Measurements from ENCODE around the gene PPP1R1A.

The PPP1R1A gene

GRCh38 chr12:54587315-54587873 lies 1.1 kb downstream of the PPP1R1A start:
- no peaks in the 10 kb centered on the region for H3K36me3 ChIP-seq
- no peaks in the 10 kb centered on the region for H3K9me3 ChIP-seq
- peaks cover 98% of the 10 kb centered on the region for H3K27me3 ChIP-seq
- H3K4me3 ChIP-seq (ENCODE audit: low read depth in 1 of 2, low read length in 1 of 2) = no peak overlapping the region
- no peak overlapping the region for H3K27ac ChIP-seq
- no peak for TF ChIP-seq CTCF (IDR thresholded peaks at IDR 0.05)
- H3K4me1 ChIP-seq (ENCODE audit: control insufficient read depth in 1 of 2, insufficient read depth in 1 of 2, low read depth in 1 of 2, low read length in 1 of 2) = peaks cover 0 to 4% of the 10 kb centered on the region in 2 experiments

DNA sequence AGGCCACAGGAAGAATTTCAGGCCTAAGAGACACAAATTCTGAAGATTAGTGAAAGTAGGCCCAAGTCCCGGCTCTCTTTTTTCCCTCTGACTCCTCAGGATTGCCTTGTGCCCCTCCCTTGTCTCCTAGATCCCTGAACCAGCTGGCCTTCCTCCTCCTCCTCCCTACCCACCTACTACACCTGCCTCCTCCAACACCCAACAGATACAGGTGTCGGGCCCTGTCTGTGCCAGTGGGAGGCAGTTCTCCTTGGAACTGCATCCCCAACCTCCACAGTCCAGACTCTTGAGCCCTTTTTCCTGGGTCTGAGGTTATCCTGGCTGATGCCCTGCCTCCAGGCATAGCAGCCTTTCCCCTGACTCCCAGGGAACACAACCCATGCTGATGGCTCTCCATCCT lies 1.8 kb downstream of the PPP1R1A start:
- H3K36me3 ChIP-seq = no peaks in the 10 kb centered on the region
- no peak overlapping the region for H3K4me3 ChIP-seq (ENCODE audit: low read depth in 1 of 2, low read length in 1 of 2)
- H3K9me3 ChIP-seq = no peaks in the 10 kb centered on the region
- no peak for TF ChIP-seq CTCF (IDR thresholded peaks at IDR 0.05)
- H3K27me3 ChIP-seq = peaks cover 91% of the 10 kb centered on the region
- peaks cover 0 to 4% of the 10 kb centered on the region in 2 experiments for H3K4me1 ChIP-seq (ENCODE audit: control insufficient read depth in 1 of 2, insufficient read depth in 1 of 2, low read depth in 1 of 2, low read length in 1 of 2)
- no peak overlapping the region for H3K27ac ChIP-seq

- no peak overlapping the region for H3K27ac ChIP-seq
- H3K9me3 ChIP-seq = no peaks in the 10 kb centered on the region
- H3K4me3 ChIP-seq (ENCODE audit: low read depth in 1 of 2, low read length in 1 of 2) = no peak overlapping the region
- no peaks in the 10 kb centered on the region for H3K36me3 ChIP-seq
- H3K4me1 ChIP-seq (ENCODE audit: control insufficient read depth in 1 of 2, insufficient read depth in 1 of 2, low read depth in 1 of 2, low read length in 1 of 2) = peaks cover 0 to 4% of the 10 kb centered on the region in 2 experiments
- TF ChIP-seq CTCF (IDR thresholded peaks at IDR 0.05) = no peak
- peaks cover 77% of the 10 kb centered on the region for H3K27me3 ChIP-seq
Measured at GRCh38 chr12:54585243-54585642, 3.2 kb downstream of the PPP1R1A start.

- Histone ChIP-seq H3K27ac (no peak overlapping the region), H3K27me3 (peaks cover 66% of the 10 kb centered on the region), H3K4me3 (ENCODE audit: low read depth in 1 of 2, low read length in 1 of 2) (no peak overlapping the region), H3K4me1 (ENCODE audit: control insufficient read depth in 1 of 2, insufficient read depth in 1 of 2, low read depth in 1 of 2, low read length in 1 of 2) (peaks cover 0 to 4% of the 10 kb centered on the region in 2 experiments), H3K36me3 (no peaks in the 10 kb centered on the region), H3K9me3 (no peaks in the 10 kb centered on the region)
- no peak for TF ChIP-seq CTCF (IDR thresholded peaks at IDR 0.05)
Measured at GRCh38 chr12:54584128-54584527, 4.3 kb downstream of the PPP1R1A start.

DNA sequence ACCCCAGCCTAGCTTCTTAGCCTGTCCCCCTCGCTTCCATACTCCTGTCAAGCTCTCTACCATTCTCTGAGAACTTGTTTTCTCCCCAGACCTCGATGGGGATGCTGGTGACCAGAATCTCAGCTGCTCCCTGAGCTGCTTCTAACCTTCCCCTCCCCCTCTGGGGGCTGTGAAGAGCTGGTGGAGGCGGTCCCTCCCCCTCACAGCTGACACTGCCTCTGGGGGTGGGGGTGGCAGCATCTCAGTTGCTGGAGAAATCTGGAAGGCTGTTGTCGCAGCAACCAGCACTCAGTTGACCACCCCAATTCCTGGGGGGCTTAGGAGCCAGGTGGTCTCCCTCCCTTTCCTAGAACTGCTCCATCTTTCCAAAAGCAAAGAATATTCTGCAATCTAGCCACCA lies 4.7 kb downstream of the PPP1R1A start:
- no peak overlapping the region for H3K27ac ChIP-seq
- TF ChIP-seq CTCF (IDR thresholded peaks at IDR 0.05) = no peak
- H3K4me3 ChIP-seq (ENCODE audit: low read depth in 1 of 2, low read length in 1 of 2) = no peak overlapping the region
- peaks cover 0 to 3% of the 10 kb centered on the region in 2 experiments for H3K4me1 ChIP-seq (ENCODE audit: control insufficient read depth in 1 of 2, insufficient read depth in 1 of 2, low read depth in 1 of 2, low read length in 1 of 2)
- H3K9me3 ChIP-seq = no peaks in the 10 kb centered on the region
- peaks cover 62% of the 10 kb centered on the region for H3K27me3 ChIP-seq
- peaks cover 2% of the 10 kb centered on the region for H3K36me3 ChIP-seq

Measured in neutrophil (primary cell).